Measurements from ENCODE around the gene RBM17.
"Not testable (repeated sequence)": the region's sequence is repeated elsewhere in the genome, so short reads cannot be mapped to it uniquely, and the experiment has no call there.

DNA sequence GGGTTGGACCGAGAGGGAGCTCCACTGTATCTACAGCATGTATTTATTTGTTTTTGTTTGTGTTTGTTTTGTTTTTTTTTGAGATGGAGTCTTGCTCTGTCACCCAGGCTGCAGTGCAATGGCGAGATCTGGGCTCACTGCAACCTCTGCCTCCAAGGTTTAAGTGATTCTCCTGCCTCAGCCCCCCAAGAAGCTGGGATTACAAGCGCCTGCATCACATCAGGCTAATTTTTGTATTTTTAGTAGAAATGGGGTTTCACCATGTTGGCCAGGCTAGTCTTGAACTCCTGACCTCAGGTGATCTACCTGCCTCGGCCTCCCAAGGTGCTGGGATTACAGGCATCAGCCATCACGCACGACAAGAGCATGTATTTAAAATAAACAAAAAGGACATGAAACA, 45.5 kb upstream of the RBM17 start:
- TF ChIP-seq, protein P1, sequence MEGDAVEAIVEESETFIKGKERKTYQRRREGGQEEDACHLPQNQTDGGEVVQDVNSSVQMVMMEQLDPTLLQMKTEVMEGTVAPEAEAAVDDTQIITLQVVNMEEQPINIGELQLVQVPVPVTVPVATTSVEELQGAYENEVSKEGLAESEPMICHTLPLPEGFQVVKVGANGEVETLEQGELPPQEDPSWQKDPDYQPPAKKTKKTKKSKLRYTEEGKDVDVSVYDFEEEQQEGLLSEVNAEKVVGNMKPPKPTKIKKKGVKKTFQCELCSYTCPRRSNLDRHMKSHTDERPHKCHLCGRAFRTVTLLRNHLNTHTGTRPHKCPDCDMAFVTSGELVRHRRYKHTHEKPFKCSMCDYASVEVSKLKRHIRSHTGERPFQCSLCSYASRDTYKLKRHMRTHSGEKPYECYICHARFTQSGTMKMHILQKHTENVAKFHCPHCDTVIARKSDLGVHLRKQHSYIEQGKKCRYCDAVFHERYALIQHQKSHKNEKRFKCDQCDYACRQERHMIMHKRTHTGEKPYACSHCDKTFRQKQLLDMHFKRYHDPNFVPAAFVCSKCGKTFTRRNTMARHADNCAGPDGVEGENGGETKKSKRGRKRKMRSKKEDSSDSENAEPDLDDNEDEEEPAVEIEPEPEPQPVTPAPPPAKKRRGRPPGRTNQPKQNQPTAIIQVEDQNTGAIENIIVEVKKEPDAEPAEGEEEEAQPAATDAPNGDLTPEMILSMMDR (IDR thresholded peaks at IDR 0.05; ENCODE audit: borderline replicate concordance, extremely low read depth, low read length, poor library complexity, severe bottlenecking), result not testable (repeated sequence)
- TF ChIP-seq EZH2 (IDR thresholded peaks at IDR 0.05; ENCODE audit: borderline replicate concordance, low read depth, low read length, severe bottlenecking), result not testable (repeated sequence)

Data from DND-41 (cell line).